ENCODE data around the gene CHRNG. TPM values are rescaled to one million over a fixed set of nuclear protein-coding genes. Genes with fewer than 3 reads are reported as not detected.

Gene CHRNG
- total and polyA plus RNA-seq, 2 donors (not counting 3 experiments of a cell fraction or from before 2014, with no cell fraction given), result not detected

DNA sequence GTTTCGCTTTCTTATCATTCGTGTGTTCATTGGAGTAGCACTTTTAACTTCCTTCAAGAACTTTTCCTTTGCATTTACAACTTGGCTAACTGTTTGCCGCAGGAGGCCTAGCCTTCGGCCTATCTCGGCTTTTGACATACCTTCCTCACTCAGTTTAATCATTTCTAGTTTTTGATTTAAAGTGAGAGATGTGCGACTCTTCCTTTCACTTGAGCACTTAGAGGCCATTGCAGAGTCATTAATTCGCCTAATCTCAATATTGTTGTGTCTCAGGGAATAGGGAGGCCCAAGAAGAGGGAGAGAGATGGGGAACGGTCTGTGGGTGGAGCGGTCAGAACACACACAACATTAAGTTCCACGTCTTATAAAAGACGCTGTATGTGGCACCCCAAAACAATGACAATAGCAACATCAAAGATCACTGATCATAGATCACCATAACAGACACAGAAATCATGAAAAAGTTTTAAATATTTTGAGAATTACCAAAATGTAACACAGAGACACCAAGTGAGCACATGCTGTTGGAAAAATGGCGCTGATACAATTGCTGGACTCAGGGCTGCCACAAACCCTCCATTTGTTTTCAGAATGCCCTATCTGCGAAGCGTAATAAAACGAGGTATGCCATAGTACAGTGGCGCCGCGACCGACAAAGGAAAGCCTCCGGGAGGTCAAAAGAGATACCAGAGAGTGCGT lies 10.3 kb downstream of the CHRNG start:
- dilution Hi-C loops (cut with MboI; ENCODE audit: extremely low pct_ligation_motif_present, low sequenced_read_pairs), result no loop called here
- H3K27me3 ChIP-seq (ENCODE audit: control insufficient read depth in 2 of 2, insufficient read depth in 2 of 2, low read length in 2 of 2), result no peaks in the 10 kb centered on the region
- H3K9me1 ChIP-seq (replicated peaks; ENCODE audit: control insufficient read depth, extremely low read depth, insufficient read depth, low read length), result no peaks in the 10 kb centered on the region
- ChIA-PET CTCF (interaction anchor here (1.0 to 1.4 kb wide), 3 partner anchors 18 to 27 kb away, joined by 3 to 7 read pairs (median 6); no protein-coding TSS in a partner anchor), POLR2A (no interaction called here)
- H4K20me1 ChIP-seq (replicated peaks; ENCODE audit: control insufficient read depth, extremely low read depth, insufficient read depth, low read length), result no peaks in the 10 kb centered on the region
- peak overlapping the region; percentile 91 for H3K9ac ChIP-seq (replicated peaks; ENCODE audit: extremely low read depth, insufficient read depth, low read length)
- no peaks in the 10 kb centered on the region for H3K9me3 ChIP-seq (replicated peaks; ENCODE audit: control insufficient read depth, insufficient read depth, low read length)
- intact Hi-C loops (cut with micrococcal nuclease), result loop anchor here (2.0 kb wide), 1 partner anchor 25 kb away; no protein-coding TSS in a partner anchor
- H3K27ac ChIP-seq (ENCODE audit: insufficient read depth, low read depth, low read length), result peak overlapping the region; percentile 87
- H3K79me2 ChIP-seq (ENCODE audit: control insufficient read depth, insufficient read depth, low read length), result peaks cover 45% of the 10 kb centered on the region
- no peak for DNase-seq (ENCODE audit: low read depth, low spot score)
- BruUV-seq (replicated peaks), result TSS peak; percentile 61
- no peak for FAIRE-seq
- no peaks in the 10 kb centered on the region for H3K36me3 ChIP-seq (ENCODE audit: control insufficient read depth in 2 of 2, extremely low read depth in 1 of 2, insufficient read depth in 2 of 2, low read length in 2 of 2)
- peak overlapping the region; percentile 71 to 94 (median 79) for H3K4me3 ChIP-seq (replicated peaks in 1 of 3; ENCODE audit: insufficient read depth in 1 of 3, low read depth in 1 of 3, low read length in 3 of 3)
- H3K4me2 ChIP-seq (ENCODE audit: insufficient read depth, low read length), result peak overlapping the region; percentile 91
- TF ChIP-seq POLR2A (IDR thresholded peaks at IDR 0.05; ENCODE audit: low read depth, low read length), result no peak
- no peak for TF ChIP-seq GATA2 (IDR thresholded peaks at IDR 0.05; ENCODE audit: insufficient read depth, insufficient read length, low read depth, low read length)
- no peak for TF ChIP-seq MYC (IDR thresholded peaks at IDR 0.05; ENCODE audit: low read depth, low read length)
- no peak for TF ChIP-seq JUN (IDR thresholded peaks at IDR 0.05; ENCODE audit: borderline replicate concordance, insufficient read depth, insufficient read length, low read depth)
- TF ChIP-seq, protein P1, sequence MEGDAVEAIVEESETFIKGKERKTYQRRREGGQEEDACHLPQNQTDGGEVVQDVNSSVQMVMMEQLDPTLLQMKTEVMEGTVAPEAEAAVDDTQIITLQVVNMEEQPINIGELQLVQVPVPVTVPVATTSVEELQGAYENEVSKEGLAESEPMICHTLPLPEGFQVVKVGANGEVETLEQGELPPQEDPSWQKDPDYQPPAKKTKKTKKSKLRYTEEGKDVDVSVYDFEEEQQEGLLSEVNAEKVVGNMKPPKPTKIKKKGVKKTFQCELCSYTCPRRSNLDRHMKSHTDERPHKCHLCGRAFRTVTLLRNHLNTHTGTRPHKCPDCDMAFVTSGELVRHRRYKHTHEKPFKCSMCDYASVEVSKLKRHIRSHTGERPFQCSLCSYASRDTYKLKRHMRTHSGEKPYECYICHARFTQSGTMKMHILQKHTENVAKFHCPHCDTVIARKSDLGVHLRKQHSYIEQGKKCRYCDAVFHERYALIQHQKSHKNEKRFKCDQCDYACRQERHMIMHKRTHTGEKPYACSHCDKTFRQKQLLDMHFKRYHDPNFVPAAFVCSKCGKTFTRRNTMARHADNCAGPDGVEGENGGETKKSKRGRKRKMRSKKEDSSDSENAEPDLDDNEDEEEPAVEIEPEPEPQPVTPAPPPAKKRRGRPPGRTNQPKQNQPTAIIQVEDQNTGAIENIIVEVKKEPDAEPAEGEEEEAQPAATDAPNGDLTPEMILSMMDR (IDR thresholded peaks at IDR 0.05; ENCODE audit: extremely low read depth in 1 of 2, insufficient read depth in 1 of 2, low read depth in 1 of 2, low read length in 2 of 2), result no peak
- TF ChIP-seq, protein P2, sequence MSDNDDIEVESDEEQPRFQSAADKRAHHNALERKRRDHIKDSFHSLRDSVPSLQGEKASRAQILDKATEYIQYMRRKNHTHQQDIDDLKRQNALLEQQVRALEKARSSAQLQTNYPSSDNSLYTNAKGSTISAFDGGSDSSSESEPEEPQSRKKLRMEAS (IDR thresholded peaks at IDR 0.05; ENCODE audit: insufficient read depth, insufficient read length), result no peak
- no peak for TF ChIP-seq POLR2AphosphoS5 (IDR thresholded peaks at IDR 0.05; ENCODE audit: insufficient read depth, low read depth, low read length)
- TF ChIP-seq EZH2 (IDR thresholded peaks at IDR 0.05; ENCODE audit: borderline replicate concordance, low read depth, low read length, severe bottlenecking), result no peak
- no peak for TF ChIP-seq FOS (IDR thresholded peaks at IDR 0.05; ENCODE audit: borderline replicate concordance, insufficient read depth, low read length)
- H3K4me1 ChIP-seq (ENCODE audit: control insufficient read depth, extremely low read depth, insufficient read depth, low read length), result peaks cover 6% of the 10 kb centered on the region
- H2AFZ ChIP-seq (ENCODE audit: low read depth, low read length), result peak overlapping the region; percentile 97

Measured in endothelial cell of umbilical vein (primary cell).